Activated CD8-positive, alpha-beta memory T cell treated with anti-CD3 and anti-CD28 coated beads, Interleukin-2, amount 50 U/mL, for 24 hours (primary cell): ENCODE data around the gene KCNMA1.

ENCODE experiments used
- DNase-seq: peaks from one replicate; pipeline ENCODE4 v3.0.0-alpha.2; 2020; ENCODE audit errors: extremely low read depth

KCNMA1 gene

GRCh38 chr10:77247031-77247990 lies 390.3 kb downstream of the KCNMA1 start:
- no peak for DNase-seq

- no peak for DNase-seq
These were observed 391.7 kb downstream of the KCNMA1 start for GRCh38 chr10:77245953-77246352.

DNA sequence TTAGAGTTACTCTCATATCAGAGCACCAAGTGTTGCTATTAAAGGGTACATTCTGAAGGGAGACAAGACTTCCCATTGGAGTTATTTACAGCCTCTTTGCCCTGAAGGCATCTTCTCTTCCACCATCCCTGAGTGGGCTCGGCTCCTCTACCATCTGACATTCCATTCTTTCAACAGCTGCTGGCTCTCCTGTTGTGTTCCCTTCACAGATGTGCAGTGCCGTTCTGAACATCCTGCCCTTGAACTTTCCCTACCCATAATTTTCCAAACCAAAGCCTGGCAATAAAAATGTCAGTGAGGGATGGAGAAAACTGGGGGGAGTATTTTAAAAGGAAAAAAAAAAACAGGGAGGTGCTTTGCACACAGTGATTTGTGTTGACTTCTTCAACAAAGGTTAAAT lies 392.9 kb downstream of the KCNMA1 start:
- no peak for DNase-seq

GRCh38 chr10:77244286-77244685 lies 393.3 kb downstream of the KCNMA1 start:
- DNase-seq: no peak

GRCh38 chr10:77241350-77241725 lies 396.3 kb downstream of the KCNMA1 start:
- no peak for DNase-seq

DNA sequence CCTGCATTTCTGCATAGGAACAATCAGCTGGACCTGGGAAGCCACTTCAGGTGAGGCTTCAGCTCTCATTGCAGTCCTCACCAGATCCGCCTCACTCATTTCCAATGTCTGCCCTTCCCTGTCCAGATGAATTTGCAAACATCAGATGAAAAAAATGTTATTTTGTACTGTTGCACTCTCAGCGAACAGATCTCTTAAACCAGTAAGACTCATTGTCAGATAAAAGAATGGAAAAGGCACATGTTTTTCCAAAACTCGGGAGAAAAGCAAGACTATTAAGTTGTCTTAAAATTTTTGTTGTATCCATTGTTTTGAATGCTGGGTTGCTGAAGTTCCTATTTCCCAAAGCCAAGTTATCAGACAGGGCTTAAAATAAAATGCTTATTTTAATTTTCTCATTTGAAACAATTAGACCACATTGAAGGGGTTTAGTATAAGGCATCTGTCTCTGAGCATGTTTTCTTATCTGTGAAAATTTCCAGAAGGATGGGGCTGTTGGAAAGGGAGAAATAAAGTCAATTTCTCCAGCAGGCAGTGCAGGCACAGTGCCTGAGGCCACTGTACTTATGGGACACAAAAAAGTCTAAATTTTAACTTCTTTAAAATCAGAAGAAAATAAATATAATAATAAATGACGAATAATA lies 396.8 kb downstream of the KCNMA1 start:
- DNase-seq: no peak

DNA sequence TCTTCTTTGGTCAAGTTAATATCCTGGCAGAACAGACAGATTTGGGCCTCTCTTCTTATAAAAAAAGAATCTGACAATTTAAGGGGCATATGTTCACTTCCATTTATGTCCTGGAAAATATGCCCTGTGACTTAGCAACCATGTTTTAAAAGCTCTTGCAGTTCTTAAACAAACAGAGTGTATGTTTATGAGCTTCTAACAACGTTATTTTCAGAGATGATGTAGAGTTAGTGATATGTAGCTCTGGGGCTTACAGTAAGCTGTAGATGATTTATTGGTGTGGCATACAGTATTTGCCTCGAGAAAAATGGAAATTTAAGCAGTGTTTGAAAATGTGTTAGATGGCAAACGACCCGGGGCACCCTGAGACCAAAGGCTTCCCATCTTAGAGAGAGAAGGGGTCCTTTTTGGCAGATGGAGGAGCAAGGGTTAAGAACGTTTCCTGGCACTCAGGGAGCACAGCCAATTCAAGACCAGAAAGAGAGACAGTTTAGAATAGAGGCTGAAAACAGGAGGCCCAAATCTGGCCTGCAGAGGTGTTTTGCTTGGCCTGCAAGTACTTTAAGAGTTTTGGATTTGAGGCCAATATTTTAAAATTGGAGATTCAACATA lies 397.5 kb downstream of the KCNMA1 start:
- DNase-seq: no peak

DNA sequence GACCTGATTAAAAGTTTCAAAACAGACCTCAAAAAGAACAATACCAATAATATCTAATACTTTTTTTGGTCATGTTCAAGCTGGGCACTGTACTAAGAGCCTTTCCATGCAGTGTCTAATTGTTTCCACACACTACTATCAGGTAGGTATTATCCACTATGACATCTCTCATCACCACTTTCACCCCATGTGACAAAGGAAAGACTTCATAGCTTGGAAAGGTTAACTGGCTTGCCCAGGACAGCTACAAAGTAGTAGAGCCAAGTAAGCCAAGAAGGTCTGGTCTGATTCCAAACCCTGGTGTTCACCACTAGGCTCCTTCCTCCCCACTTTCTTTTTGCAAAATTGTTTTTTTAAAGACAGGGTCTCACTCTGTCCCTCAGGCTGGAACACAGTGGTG lies 400.5 kb downstream of the KCNMA1 start:
- DNase-seq: no peak

GRCh38 chr10:77236700-77237099 lies 400.9 kb downstream of the KCNMA1 start:
- DNase-seq: no peak

DNA sequence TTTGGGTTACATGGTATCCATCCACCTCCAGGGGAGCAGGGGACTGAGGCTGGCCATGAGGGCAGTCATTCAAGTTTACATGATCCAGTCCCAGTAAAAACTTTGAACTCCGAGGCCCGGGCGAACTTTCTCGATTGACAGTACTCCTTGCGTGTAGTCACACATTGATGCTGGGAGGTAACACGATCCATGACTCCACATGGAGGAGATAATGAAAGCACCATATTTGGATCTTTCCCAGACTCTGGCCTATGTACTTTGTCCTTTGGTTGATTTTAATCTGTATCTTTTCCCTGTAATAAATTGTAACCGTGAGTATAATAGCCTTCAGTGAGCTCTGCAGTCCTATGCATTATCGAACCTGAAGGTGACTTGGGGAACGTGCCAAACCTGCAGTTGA lies 401.6 kb downstream of the KCNMA1 start:
- no peak for DNase-seq

- no peak for DNase-seq
These were observed 403.0 kb downstream of the KCNMA1 start for GRCh38 chr10:77234599-77234998.

DNA sequence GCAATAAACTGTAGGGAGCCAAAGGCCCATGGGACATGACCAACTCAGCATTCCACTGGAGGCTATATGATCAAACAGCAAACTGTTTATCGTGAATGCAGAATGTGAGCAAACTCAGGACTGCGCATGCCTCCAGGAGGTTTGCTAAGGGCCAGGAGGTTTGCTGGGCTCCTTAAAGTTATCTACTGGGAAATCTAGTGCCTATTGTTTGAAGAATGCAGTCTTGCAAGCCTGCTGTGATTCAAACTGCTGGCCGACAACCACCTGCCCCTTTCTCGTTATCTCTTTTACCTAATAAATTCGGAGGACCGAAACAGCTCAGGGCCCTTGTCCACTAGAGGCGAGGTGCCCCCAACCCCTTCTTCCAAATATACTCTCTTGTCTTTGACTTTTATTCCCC lies 404.1 kb downstream of the KCNMA1 start:
- DNase-seq: no peak

- no peak for DNase-seq
These were observed 405.6 kb downstream of the KCNMA1 start for GRCh38 chr10:77231884-77232610.

GRCh38 chr10:77231375-77231774 lies 406.2 kb downstream of the KCNMA1 start:
- DNase-seq: no peak

DNA sequence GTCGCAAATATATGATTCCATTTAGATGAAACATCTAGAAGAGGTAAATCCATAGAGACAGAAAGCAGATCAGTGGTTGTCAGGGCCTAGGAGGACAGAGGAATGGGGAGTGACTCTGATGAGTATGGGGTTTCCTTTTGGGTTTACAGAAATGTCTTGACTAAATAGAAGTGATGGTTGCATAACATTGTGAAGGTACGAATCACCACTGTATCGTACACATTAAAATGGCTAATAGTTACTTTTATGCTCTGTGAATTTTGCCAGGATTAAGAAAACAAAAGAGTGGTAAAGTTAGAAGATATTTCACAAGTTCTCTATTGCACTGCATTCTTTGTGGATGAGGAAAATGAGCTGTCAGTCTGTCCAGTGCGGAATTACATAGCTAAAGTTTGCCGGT lies 407.4 kb downstream of the KCNMA1 start:
- no peak for DNase-seq

DNA sequence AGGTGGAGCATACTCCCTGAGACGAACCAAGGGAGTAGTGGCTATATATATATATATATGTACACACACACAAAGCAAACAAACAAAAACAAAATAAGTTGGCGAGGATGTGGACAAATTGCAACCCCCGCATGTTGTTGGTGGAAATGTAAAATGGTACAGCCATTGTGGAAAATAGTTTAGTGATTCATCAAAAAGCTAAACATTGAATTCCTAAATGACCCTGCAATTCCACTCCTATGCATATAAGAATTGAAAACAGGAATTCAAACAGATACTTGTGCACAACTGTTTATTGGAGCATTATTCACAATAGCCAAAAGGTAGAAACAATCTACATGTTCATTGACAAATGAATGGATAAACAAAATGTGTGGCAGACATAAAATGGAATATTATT lies 407.9 kb downstream of the KCNMA1 start:
- DNase-seq: no peak

GRCh38 chr10:77228559-77228958 lies 409.0 kb downstream of the KCNMA1 start:
- DNase-seq: no peak

GRCh38 chr10:77226853-77227565 lies 410.6 kb downstream of the KCNMA1 start:
- no peak for DNase-seq

GRCh38 chr10:77226452-77226851 lies 411.2 kb downstream of the KCNMA1 start:
- no peak for DNase-seq

DNA sequence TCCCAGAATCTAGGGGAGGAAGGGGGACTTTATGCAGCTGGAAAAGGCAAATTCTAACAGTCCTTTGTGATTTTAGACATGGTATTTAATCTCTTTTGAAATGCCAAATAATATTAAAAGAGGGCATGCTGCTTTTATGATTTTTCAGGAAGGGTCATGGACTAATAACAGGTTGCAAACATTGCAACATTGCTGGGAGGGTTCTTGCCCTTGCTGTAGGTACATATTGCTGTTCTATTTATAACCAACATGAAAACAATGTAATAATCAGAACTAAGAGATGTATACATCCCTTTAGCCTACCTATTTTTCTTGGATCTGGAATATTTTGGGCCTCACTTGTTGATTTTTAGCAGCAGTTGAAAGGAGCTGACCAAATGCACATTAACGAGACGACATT lies 411.6 kb downstream of the KCNMA1 start:
- DNase-seq: no peak
